Natural killer cell (primary cell): ENCODE data around the gene INAFM2. TPM values are rescaled to one million over a fixed set of nuclear protein-coding genes. Genes with fewer than 3 reads are reported as not detected.

Experiments used
- ATAC-seq, 3 donors: fragments of 150-1000 bp in 2 of 3; fragments of 200-7000 bp in 1 of 3; cut with Tn5 transposase; 1 replicate in 1 of 3; 2 replicates in 2 of 3; pipeline ENCODE4 v1.10.0; 2021; ENCODE audit warnings: mild to moderate bottlenecking in 2 of 3, moderate library complexity in 2 of 3
- DNase-seq, 2 donors: peaks; one replicate each; pipeline versions ENCODE4 v3.0.0 to v3.0.0-alpha.2; 2013 to 2021; ENCODE audit warnings: mixed read lengths in 1 of 2
- H3K27ac ChIP-seq: one replicate; pipeline ENCODE4 v1.5.1; 2013; ENCODE audit warnings: mild to moderate bottlenecking, low read length
- H3K27me3 ChIP-seq: one replicate; pipeline ENCODE4 v1.6.1; 2013; ENCODE audit warnings: low read length; ENCODE audit not compliant: control insufficient read depth, insufficient read depth
- H3K36me3 ChIP-seq: one replicate; pipeline ENCODE4 v1.6.1; 2013; ENCODE audit warnings: low read length; ENCODE audit not compliant: control insufficient read depth, insufficient read depth
- H3K4me1 ChIP-seq: one replicate; pipeline ENCODE4 v1.6.1; 2013; ENCODE audit warnings: low read length; ENCODE audit not compliant: control insufficient read depth, insufficient read depth
- H3K4me3 ChIP-seq: one replicate; pipeline ENCODE4 v1.5.1; 2013; ENCODE audit warnings: low read length
- H3K9me3 ChIP-seq: one replicate; pipeline ENCODE4 v1.6.1; 2013; ENCODE audit warnings: low read length; ENCODE audit not compliant: control insufficient read depth, insufficient read depth
- H3K27ac Mint-ChIP-seq, 2 donors: one replicate each; pipeline ENCODE4 v1.8.0; 2022; ENCODE audit warnings: mild to moderate bottlenecking in 2 of 2, mixed read lengths in 2 of 2, moderate library complexity in 1 of 2
- H3K27me3 Mint-ChIP-seq, 2 donors: one replicate each; pipeline ENCODE4 v1.8.0; 2022; ENCODE audit warnings: low read depth in 2 of 2, mixed read lengths in 2 of 2
- H3K36me3 Mint-ChIP-seq: one replicate; pipeline ENCODE4 v1.8.0; 2022; ENCODE audit warnings: mixed read lengths
- H3K4me1 Mint-ChIP-seq, 2 donors: one replicate each; pipeline ENCODE4 v1.8.0; 2022; ENCODE audit warnings: mixed read lengths in 2 of 2
- H3K4me3 Mint-ChIP-seq: one replicate; pipeline ENCODE4 v1.8.0; 2022; ENCODE audit warnings: mild to moderate bottlenecking, moderate library complexity, mixed read lengths
- H3K9me3 Mint-ChIP-seq, 2 donors: one replicate each; pipeline ENCODE4 v1.8.0; 2022; ENCODE audit warnings: mixed read lengths in 2 of 2
- WGBS: methylation state at CpG from one replicate; pipeline ENCODE4 v1.1.7; 2013; ENCODE audit warnings: missing lambda C conversion rate; ENCODE audit not compliant: insufficient coverage; 5-methylcytosine and 5-hydroxymethylcytosine counted together
- intact Hi-C: fragments of 100-400 bp; cut with micrococcal nuclease; formaldehyde crosslinking; loops from one replicate; pipeline ENCODE4 v1.14.2; 2022
- total RNA-seq, 4 donors: library from RNA; stranded (reverse); fragments of 120-200 nt in 1 of 4; gene quantifications; one replicate each; pipeline versions ENCODE4 v1.2.3 to v1.2.4, GENCODE V29; 2013 to 2022
- TF ChIP-seq, protein P1 (sequence below): fragments of 200-600 bp; IDR thresholded peaks from one replicate; pipeline ENCODE4 v1.8.0; 2022; ENCODE audit warnings: antibody characterized with exemption

The INAFM2 gene
- total RNA-seq, 3 donors from 2014 or later (not counting 1 experiment from before 2014, with no cell fraction given), result 14.0 to 21.7 (median 15.1) TPM

DNA sequence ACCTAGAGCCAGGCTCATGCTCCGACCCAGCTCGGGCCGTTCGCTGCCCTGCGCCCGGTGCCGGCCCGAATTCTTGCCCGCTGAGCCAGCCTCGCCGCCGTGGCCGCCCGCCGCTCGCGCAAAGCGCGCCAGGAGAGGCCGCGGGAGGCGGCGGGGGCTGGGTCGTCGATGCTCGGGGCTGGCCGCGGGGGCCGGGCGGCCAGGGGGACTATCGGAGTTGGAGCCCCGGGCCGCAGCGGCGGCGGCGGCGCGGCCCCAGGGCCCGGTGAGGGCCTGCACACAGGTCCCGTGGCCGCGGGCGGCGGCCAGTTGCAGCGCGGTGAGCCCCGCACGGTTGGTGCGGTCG is 41.7 kb upstream of the INAFM2 start:
- 19% methylated on average over 51 of the region's 51 CpGs for WGBS
- no peak for ATAC-seq
- peaks cover 19% of the 10 kb centered on the region for H3K27me3 ChIP-seq
- Mint-ChIP-seq H3K27ac (no peak overlapping the region), H3K27me3 (peaks cover 11 to 27% of the 10 kb centered on the region in 2 donors), H3K36me3 (no peaks in the 10 kb centered on the region), H3K4me1 (peaks cover 0 to 10% of the 10 kb centered on the region in 2 donors), H3K9me3 (no peaks in the 10 kb centered on the region), H3K4me3 (no peak overlapping the region)
- no peaks in the 10 kb centered on the region for H3K9me3 ChIP-seq
- TF ChIP-seq, protein P1, sequence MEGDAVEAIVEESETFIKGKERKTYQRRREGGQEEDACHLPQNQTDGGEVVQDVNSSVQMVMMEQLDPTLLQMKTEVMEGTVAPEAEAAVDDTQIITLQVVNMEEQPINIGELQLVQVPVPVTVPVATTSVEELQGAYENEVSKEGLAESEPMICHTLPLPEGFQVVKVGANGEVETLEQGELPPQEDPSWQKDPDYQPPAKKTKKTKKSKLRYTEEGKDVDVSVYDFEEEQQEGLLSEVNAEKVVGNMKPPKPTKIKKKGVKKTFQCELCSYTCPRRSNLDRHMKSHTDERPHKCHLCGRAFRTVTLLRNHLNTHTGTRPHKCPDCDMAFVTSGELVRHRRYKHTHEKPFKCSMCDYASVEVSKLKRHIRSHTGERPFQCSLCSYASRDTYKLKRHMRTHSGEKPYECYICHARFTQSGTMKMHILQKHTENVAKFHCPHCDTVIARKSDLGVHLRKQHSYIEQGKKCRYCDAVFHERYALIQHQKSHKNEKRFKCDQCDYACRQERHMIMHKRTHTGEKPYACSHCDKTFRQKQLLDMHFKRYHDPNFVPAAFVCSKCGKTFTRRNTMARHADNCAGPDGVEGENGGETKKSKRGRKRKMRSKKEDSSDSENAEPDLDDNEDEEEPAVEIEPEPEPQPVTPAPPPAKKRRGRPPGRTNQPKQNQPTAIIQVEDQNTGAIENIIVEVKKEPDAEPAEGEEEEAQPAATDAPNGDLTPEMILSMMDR, result no peak
- H3K4me3 ChIP-seq, result no peak overlapping the region
- no peak for DNase-seq
- H3K27ac ChIP-seq, result no peak overlapping the region
- intact Hi-C loops, result no loop called here
- H3K36me3 ChIP-seq, result peaks cover 4% of the 10 kb centered on the region
- H3K4me1 ChIP-seq, result peaks cover 32% of the 10 kb centered on the region

DNA sequence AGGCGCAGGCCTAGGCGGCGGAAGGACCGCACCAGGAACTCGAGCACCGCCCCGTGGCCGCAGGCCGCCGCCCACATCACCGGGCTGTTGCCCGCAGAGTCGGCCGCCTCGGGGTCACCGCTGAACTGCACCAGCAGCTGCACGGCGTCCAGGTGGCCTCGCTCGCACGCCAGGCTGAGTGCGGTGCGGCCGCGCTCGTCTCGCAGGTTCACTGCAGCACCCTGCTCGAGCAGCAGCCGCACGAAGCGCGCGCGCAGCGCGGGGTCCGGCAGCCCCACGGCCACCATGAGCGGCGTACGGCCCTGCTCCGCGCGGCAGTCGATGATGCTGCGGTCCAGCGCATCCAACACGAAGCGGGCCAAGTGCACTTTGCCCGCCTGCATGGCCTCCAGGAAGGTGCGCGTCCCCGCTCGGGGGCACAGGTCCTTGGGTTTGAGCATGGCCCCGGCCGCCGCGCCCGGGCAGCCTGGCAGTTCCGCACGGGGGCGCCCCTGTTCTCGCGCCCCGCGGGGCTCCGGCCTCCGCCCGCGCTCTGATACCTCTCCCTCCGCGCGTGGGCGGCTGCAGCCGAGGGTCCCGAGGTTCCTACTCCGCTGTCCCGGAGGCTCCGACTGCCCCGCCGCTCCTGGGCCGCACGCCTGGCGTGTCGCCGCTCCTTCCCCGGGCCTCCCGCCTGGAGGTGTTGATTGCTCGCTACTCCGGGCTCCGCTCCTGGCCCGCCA is 41.2 kb upstream of the INAFM2 start:
- no peak overlapping the region for H3K27ac Mint-ChIP-seq
- Histone ChIP-seq H3K27ac (no peak overlapping the region), H3K4me3 (peak overlapping the region; percentile 36), H3K4me1 (peaks cover 32% of the 10 kb centered on the region), H3K27me3 (peaks cover 19% of the 10 kb centered on the region), H3K36me3 (peaks cover 9% of the 10 kb centered on the region), H3K9me3 (no peaks in the 10 kb centered on the region)
- H3K9me3 Mint-ChIP-seq, result no peaks in the 10 kb centered on the region
- under 1% methylated on average over 92 of the region's 92 CpGs for WGBS
- TF ChIP-seq, protein P1, result peak; percentile 68
- H3K4me1 Mint-ChIP-seq, result peaks cover 0 to 10% of the 10 kb centered on the region in 2 donors
- DNase-seq (peak; percentile 56 to 72), ATAC-seq (peak; percentile 79 to 82 (median 82))
- peak overlapping the region; percentile 78 for H3K4me3 Mint-ChIP-seq
- intact Hi-C loops, result no loop called here
- peaks cover 11 to 27% of the 10 kb centered on the region in 2 donors for H3K27me3 Mint-ChIP-seq
- H3K36me3 Mint-ChIP-seq, result no peaks in the 10 kb centered on the region

DNA sequence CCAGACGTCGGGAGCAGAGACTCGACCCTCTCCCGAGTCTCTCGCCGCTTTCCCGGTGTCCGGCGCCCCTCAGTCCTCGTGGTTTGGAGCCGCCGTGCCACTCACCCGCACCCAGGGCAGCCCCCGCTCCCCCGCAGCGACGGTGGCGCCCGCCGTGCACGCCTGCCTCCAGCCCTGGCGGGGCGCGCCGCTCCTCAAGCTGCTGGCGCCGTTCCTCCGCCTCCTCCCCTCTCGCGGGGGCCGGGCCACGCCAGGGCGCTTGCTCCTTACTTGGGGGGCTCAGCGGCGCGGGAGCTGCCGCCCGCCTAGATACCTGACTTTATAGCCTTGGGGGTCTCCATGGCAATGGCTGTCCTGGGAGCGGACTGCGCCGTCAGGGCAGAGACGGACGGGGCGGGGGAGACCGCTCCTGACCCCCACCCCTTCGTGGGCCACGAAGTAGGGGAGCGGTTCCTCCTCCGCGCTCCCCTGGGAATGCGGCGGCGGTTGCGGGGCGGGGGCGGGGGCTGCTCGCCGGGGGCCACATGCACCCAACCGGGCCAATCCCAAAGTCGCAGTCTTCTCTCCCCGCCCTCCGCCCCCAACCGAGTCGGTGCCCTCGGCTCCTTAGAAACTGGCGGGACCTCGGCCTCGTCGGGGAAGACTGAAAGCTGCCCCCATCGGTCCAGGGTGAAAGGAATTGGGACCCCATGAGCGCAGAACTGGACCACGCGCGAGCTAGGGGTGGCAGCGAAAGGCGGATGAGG is 40.5 kb upstream of the INAFM2 start, which contains the start of gene ANKRD63:
ANKRD63 (minus strand) TSS at position 196 of the 746 bp plus-strand sequence. CDS start 478 bp downstream, outside the sequence.
- H3K36me3 Mint-ChIP-seq, result no peaks in the 10 kb centered on the region
- Histone ChIP-seq H3K9me3 (no peaks in the 10 kb centered on the region), H3K36me3 (peaks cover 16% of the 10 kb centered on the region), H3K27ac (no peak within 1 kb of the TSS), H3K27me3 (peaks cover 18% of the 10 kb centered on the region), H3K4me3 (peak within 1 kb of the TSS; percentile 36), H3K4me1 (peaks cover 25% of the 10 kb centered on the region)
- DNase-seq (peak in 1 of 2 donors; percentile 64), ATAC-seq (peak; percentile 62 to 69 (median 66))
- no peaks in the 10 kb centered on the region for H3K9me3 Mint-ChIP-seq
- H3K27me3 Mint-ChIP-seq, result peaks cover 10 to 25% of the 10 kb centered on the region in 2 donors
- intact Hi-C loops, result no loop called here
- H3K4me3 Mint-ChIP-seq, result peak within 1 kb of the TSS; percentile 78
- H3K27ac Mint-ChIP-seq, result no peak within 1 kb of the TSS
- peaks cover 0 to 10% of the 10 kb centered on the region in 2 donors for H3K4me1 Mint-ChIP-seq
- TF ChIP-seq, protein P1, result no peak
- WGBS, result 3% methylated on average over 76 of the region's 76 CpGs
